Lower leg skin (tissue), 3 donors: ENCODE measurements around the gene TAB3.

Source experiments
- POLR2A ChIP-seq, 2 donors: fragments of 450-650 bp; IDR thresholded peaks; one replicate each; pipeline ENCODE4 v1.6.1; 2016 to 2017; ENCODE audit warnings: antibody characterized with exemption in 2 of 2, mild to moderate bottlenecking in 1 of 2, moderate library complexity in 1 of 2
- TF ChIP-seq, protein P1 (sequence below), 3 donors: fragments of 450-650 bp; IDR thresholded peaks; one replicate each; pipeline ENCODE4 v1.5.1; 2016; ENCODE audit warnings: antibody characterized with exemption in 3 of 3, mild to moderate bottlenecking in 3 of 3, moderate library complexity in 2 of 3

DNA sequence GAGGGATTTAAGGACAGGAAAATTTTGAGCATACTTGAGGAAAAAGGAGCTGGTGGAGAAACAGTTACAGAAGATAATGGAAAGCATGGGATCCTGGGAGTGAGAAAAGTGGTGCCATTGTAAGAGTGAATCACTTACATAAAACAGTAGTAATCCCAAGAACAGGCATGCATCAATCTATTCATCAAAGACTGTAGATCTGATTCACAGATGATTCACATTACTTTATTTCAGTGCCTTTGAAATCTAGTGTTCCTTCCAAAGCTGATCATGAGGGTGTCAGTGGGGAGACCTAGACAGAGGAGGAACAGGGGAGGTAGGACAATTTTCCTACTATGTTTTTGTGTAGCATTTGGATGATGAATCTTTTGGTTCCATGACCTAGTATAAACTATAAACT is 102.7 kb downstream of the TAB3 start:
- TF ChIP-seq, protein P1, sequence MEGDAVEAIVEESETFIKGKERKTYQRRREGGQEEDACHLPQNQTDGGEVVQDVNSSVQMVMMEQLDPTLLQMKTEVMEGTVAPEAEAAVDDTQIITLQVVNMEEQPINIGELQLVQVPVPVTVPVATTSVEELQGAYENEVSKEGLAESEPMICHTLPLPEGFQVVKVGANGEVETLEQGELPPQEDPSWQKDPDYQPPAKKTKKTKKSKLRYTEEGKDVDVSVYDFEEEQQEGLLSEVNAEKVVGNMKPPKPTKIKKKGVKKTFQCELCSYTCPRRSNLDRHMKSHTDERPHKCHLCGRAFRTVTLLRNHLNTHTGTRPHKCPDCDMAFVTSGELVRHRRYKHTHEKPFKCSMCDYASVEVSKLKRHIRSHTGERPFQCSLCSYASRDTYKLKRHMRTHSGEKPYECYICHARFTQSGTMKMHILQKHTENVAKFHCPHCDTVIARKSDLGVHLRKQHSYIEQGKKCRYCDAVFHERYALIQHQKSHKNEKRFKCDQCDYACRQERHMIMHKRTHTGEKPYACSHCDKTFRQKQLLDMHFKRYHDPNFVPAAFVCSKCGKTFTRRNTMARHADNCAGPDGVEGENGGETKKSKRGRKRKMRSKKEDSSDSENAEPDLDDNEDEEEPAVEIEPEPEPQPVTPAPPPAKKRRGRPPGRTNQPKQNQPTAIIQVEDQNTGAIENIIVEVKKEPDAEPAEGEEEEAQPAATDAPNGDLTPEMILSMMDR (IDR thresholded peaks at IDR 0.05): no peak
- no peak for TF ChIP-seq POLR2A (IDR thresholded peaks at IDR 0.05)
